Measurements from ENCODE around the gene NDUFB10. TPM values are rescaled to one million over a fixed set of nuclear protein-coding genes. Genes with fewer than 3 reads are reported as not detected.
A peak's percentile ranks its signal among the peaks of the same experiment; 100 is the strongest.

Gene NDUFB10
- total RNA-seq, result 103 TPM
- 129 TPM for polyA plus RNA-seq
- long read RNA-seq, donor 1, transcript NDUFB10-201 (4 exons, 705 nt), result major isoform, 8 of 9 reads
- long read RNA-seq, donor 1, partial matches to known transcripts, result 0 of 9 reads
- long read RNA-seq, donor 1, other reads (novel, unspliced or antisense), result 0 of 9 reads
- long read RNA-seq, donor 2, result 0 reads
- long read RNA-seq, donor 3, transcript NDUFB10-202 (3 exons, 830 nt), result minor isoform, 11 of 7,338 reads
- long read RNA-seq, donor 3, transcript NDUFB10-201 (4 exons, 705 nt), result major isoform, 57 of 7,338 reads
- long read RNA-seq, donor 3, transcript NDUFB10-203 (2 exons, 958 nt), result minor isoform, 5 of 7,338 reads
- long read RNA-seq, donor 3, partial matches to known transcripts, result 3,057 of 7,338 reads
- long read RNA-seq, donor 3, other reads (novel, unspliced or antisense), result 4,203 of 7,338 reads
- long read RNA-seq, donor 4, transcript NDUFB10-202 (3 exons, 830 nt), result minor isoform, 7 of 6,510 reads
- long read RNA-seq, donor 4, transcript NDUFB10-201 (4 exons, 705 nt), result major isoform, 32 of 6,510 reads
- long read RNA-seq, donor 4, partial matches to known transcripts, result 6,279 of 6,510 reads
- long read RNA-seq, donor 4, other reads (novel, unspliced or antisense), result 186 of 6,510 reads
- long read RNA-seq, donor 5, transcript NDUFB10-203 (2 exons, 958 nt), result minor isoform, 11 of 10,505 reads
- long read RNA-seq, donor 5, transcript NDUFB10-201 (4 exons, 705 nt), result major isoform, 62 of 10,505 reads
- long read RNA-seq, donor 5, transcript NDUFB10-202 (3 exons, 830 nt), result minor isoform, 17 of 10,505 reads
- long read RNA-seq, donor 5, partial matches to known transcripts, result 9,808 of 10,505 reads
- long read RNA-seq, donor 5, other reads (novel, unspliced or antisense), result 603 of 10,505 reads
- long read RNA-seq, donor 6, transcript NDUFB10-202 (3 exons, 830 nt), result minor isoform, 8 of 4,795 reads
- long read RNA-seq, donor 6, transcript NDUFB10-201 (4 exons, 705 nt), result major isoform, 43 of 4,795 reads
- long read RNA-seq, donor 6, partial matches to known transcripts, result 3,304 of 4,795 reads
- long read RNA-seq, donor 6, other reads (novel, unspliced or antisense), result 1,435 of 4,795 reads
- long read RNA-seq, donor 7, transcript NDUFB10-201 (4 exons, 705 nt), result major isoform, 41 of 10,155 reads
- long read RNA-seq, donor 7, transcript NDUFB10-202 (3 exons, 830 nt), result minor isoform, 11 of 10,155 reads
- long read RNA-seq, donor 7, partial matches to known transcripts, result 7,941 of 10,155 reads
- long read RNA-seq, donor 7, other reads (novel, unspliced or antisense), result 2,158 of 10,155 reads
- long read RNA-seq, donor 8, transcript NDUFB10-202 (3 exons, 830 nt), result minor isoform, 6 of 2,149 reads
- long read RNA-seq, donor 8, transcript NDUFB10-201 (4 exons, 705 nt), result major isoform, 27 of 2,149 reads
- long read RNA-seq, donor 8, partial matches to known transcripts, result 1,517 of 2,149 reads
- long read RNA-seq, donor 8, other reads (novel, unspliced or antisense), result 596 of 2,149 reads
- long read RNA-seq, donor 9, transcript NDUFB10-201 (4 exons, 705 nt), result major isoform, 30 of 3,909 reads
- long read RNA-seq, donor 9, transcript NDUFB10-202 (3 exons, 830 nt), result minor isoform, 7 of 3,909 reads
- long read RNA-seq, donor 9, partial matches to known transcripts, result 1,162 of 3,909 reads
- long read RNA-seq, donor 9, other reads (novel, unspliced or antisense), result 2,707 of 3,909 reads
- long read RNA-seq, donor 10, transcript NDUFB10-202 (3 exons, 830 nt), result minor isoform, 10 of 4,130 reads
- long read RNA-seq, donor 10, transcript NDUFB10-201 (4 exons, 705 nt), result major isoform, 47 of 4,130 reads
- long read RNA-seq, donor 10, partial matches to known transcripts, result 3,056 of 4,130 reads
- long read RNA-seq, donor 10, other reads (novel, unspliced or antisense), result 1,015 of 4,130 reads

DNA sequence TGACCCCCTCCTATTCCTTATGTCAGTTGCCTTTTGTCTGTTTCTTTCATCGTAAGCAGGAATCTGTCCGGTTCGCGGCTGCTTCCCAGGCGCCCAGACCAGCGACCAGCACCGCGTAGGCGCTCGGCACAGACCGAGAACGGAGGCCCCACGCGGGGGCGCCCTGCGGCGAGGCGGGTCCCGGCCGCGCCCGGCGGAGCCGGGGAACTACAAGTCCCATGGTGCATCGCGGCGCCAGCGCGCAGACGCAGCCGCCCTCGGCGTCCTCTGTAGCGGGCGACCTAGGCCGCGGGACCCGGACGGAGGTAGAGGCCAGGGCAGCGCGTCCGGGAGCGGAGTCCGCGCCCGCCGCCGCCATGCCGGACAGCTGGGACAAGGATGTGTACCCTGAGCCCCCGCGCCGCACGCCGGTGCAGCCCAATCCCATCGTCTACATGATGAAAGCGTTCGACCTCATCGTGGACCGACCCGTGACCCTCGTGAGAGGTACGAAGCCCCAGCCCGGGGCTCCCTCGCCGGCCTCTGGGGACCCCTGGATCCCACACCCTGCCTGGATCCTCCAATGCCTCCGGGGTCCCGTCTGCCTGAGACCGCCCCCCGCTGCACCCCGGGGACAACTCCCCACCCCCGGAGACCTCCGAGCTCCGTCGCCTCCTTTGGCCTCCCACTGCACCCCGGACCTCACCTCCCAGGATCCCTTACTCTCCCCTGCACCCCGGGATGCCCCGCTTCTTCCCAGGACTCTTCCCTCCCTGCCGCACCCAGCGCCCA lies at the start of gene NDUFB10:
Gene NDUFB10 (plus strand): TSS at position 270 of the 771 bp plus-strand sequence. CDS start 87 bp downstream, at position 357.
- under 1% methylated on average over 79 of the region's 79 CpGs for WGBS
- Histone ChIP-seq H3K4me1 (ENCODE audit: control insufficient read depth in 2 of 2, insufficient read depth in 2 of 2, low read length in 2 of 2) (peaks cover 9 to 39% of the 10 kb centered on the region in 2 donors), H3K36me3 (ENCODE audit: control insufficient read depth in 2 of 2, insufficient read depth in 2 of 2, low read length in 1 of 2) (peaks cover 19 to 34% of the 10 kb centered on the region in 2 donors), H3K27ac (ENCODE audit: low read depth in 1 of 2, low read length in 1 of 2) (peak within 1 kb of the TSS; percentile 55 to 77), H3K27me3 (ENCODE audit: control insufficient read depth in 2 of 2, insufficient read depth in 1 of 2, low read length in 1 of 2) (peaks cover 2 to 15% of the 10 kb centered on the region in 2 donors), H3K9me3 (ENCODE audit: control insufficient read depth in 2 of 2, insufficient read depth in 1 of 2, low read length in 1 of 2) (peaks cover 0 to 1% of the 10 kb centered on the region in 2 donors), H3K4me3 (ENCODE audit: low read length in 2 of 2) (peak within 1 kb of the TSS; percentile 87 to 92)
- DNase-seq (ENCODE audit: low read depth in 6 of 9, low spot score in 9 of 9), result peak; percentile 66 to 94 (median 84)

- no peaks in the 10 kb centered on the region for H3K36me3 ChIP-seq (ENCODE audit: control insufficient read depth in 2 of 2, insufficient read depth in 2 of 2, low read length in 1 of 2)
- WGBS, result 89% methylated on average over 18 of the region's 18 CpGs
- peaks cover 10 to 80% of the 10 kb centered on the region in 2 donors for H3K27me3 ChIP-seq (ENCODE audit: control insufficient read depth in 2 of 2, insufficient read depth in 1 of 2, low read length in 1 of 2)
- H3K4me1 ChIP-seq (ENCODE audit: control insufficient read depth in 2 of 2, insufficient read depth in 2 of 2, low read length in 2 of 2), result peaks cover 0 to 2% of the 10 kb centered on the region in 2 donors
- peaks cover 0 to 5% of the 10 kb centered on the region in 2 donors for H3K9me3 ChIP-seq (ENCODE audit: control insufficient read depth in 2 of 2, insufficient read depth in 1 of 2, low read length in 1 of 2)
- no peak overlapping the region for H3K4me3 ChIP-seq (ENCODE audit: low read length in 2 of 2)
- no peak for DNase-seq (ENCODE audit: low read depth in 6 of 9, low spot score in 9 of 9)
- H3K27ac ChIP-seq (ENCODE audit: low read depth in 1 of 2, low read length in 1 of 2), result no peak overlapping the region
These were observed 49.6 kb upstream of the NDUFB10 start for GRCh38 chr16:1909561-1910231.

GRCh38 chr16:1911467-1912214 lies 47.7 kb upstream of the NDUFB10 start:
- H3K27me3 ChIP-seq (ENCODE audit: control insufficient read depth in 2 of 2, insufficient read depth in 1 of 2, low read length in 1 of 2), result peaks cover 23 to 80% of the 10 kb centered on the region in 2 donors
- peaks cover 0 to 5% of the 10 kb centered on the region in 2 donors for H3K9me3 ChIP-seq (ENCODE audit: control insufficient read depth in 2 of 2, insufficient read depth in 1 of 2, low read length in 1 of 2)
- no peak for DNase-seq (ENCODE audit: low read depth in 6 of 9, low spot score in 9 of 9)
- H3K36me3 ChIP-seq (ENCODE audit: control insufficient read depth in 2 of 2, insufficient read depth in 2 of 2, low read length in 1 of 2), result no peaks in the 10 kb centered on the region
- 93% methylated on average over 59 of the region's 59 CpGs for WGBS
- no peak overlapping the region for H3K4me3 ChIP-seq (ENCODE audit: low read length in 2 of 2)
- H3K4me1 ChIP-seq (ENCODE audit: control insufficient read depth in 2 of 2, insufficient read depth in 2 of 2, low read length in 2 of 2), result peaks cover 0 to 2% of the 10 kb centered on the region in 2 donors
- H3K27ac ChIP-seq (ENCODE audit: low read depth in 1 of 2, low read length in 1 of 2), result no peak overlapping the region

DNA sequence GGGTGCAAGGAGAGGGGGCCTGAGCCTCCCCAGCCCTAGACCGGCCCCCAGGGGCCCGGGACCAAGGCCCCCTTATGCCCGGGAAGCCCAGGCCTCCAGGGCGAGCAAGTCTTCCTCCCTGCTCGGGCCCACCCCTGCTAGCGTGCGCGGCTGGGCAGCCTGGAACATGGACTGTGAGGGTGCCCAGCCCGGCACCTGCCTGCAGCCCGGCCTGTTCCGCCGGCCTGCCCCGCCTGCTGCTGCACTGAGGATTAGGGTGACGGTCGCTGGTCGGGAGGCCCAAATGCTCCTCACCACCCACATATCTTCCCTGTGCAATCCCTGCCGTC lies 47.2 kb upstream of the NDUFB10 start:
- peaks cover 28 to 80% of the 10 kb centered on the region in 2 donors for H3K27me3 ChIP-seq (ENCODE audit: control insufficient read depth in 2 of 2, insufficient read depth in 1 of 2, low read length in 1 of 2)
- H3K36me3 ChIP-seq (ENCODE audit: control insufficient read depth in 2 of 2, insufficient read depth in 2 of 2, low read length in 1 of 2), result no peaks in the 10 kb centered on the region
- H3K4me3 ChIP-seq (ENCODE audit: low read length in 2 of 2), result no peak overlapping the region
- peaks cover 0 to under 1% of the 10 kb centered on the region in 2 donors for H3K9me3 ChIP-seq (ENCODE audit: control insufficient read depth in 2 of 2, insufficient read depth in 1 of 2, low read length in 1 of 2)
- H3K27ac ChIP-seq (ENCODE audit: low read depth in 1 of 2, low read length in 1 of 2), result no peak overlapping the region
- DNase-seq (ENCODE audit: low read depth in 6 of 9, low spot score in 9 of 9), result no peak
- WGBS, result 94% methylated on average over 17 of the region's 17 CpGs
- H3K4me1 ChIP-seq (ENCODE audit: control insufficient read depth in 2 of 2, insufficient read depth in 2 of 2, low read length in 2 of 2), result peaks cover 0 to 2% of the 10 kb centered on the region in 2 donors

GRCh38 chr16:1913327-1914083 lies 45.8 kb upstream of the NDUFB10 start:
- 70% methylated on average over 21 of the region's 21 CpGs for WGBS
- H3K4me3 ChIP-seq (ENCODE audit: low read length in 2 of 2), result no peak overlapping the region
- H3K4me1 ChIP-seq (ENCODE audit: control insufficient read depth in 2 of 2, insufficient read depth in 2 of 2, low read length in 2 of 2), result peaks cover 0 to 2% of the 10 kb centered on the region in 2 donors
- H3K36me3 ChIP-seq (ENCODE audit: control insufficient read depth in 2 of 2, insufficient read depth in 2 of 2, low read length in 1 of 2), result no peaks in the 10 kb centered on the region
- H3K9me3 ChIP-seq (ENCODE audit: control insufficient read depth in 2 of 2, insufficient read depth in 1 of 2, low read length in 1 of 2), result no peaks in the 10 kb centered on the region
- H3K27me3 ChIP-seq (ENCODE audit: control insufficient read depth in 2 of 2, insufficient read depth in 1 of 2, low read length in 1 of 2), result peaks cover 37 to 76% of the 10 kb centered on the region in 2 donors
- no peak for DNase-seq (ENCODE audit: low read depth in 6 of 9, low spot score in 9 of 9)
- no peak overlapping the region for H3K27ac ChIP-seq (ENCODE audit: low read depth in 1 of 2, low read length in 1 of 2)

GRCh38 chr16:1914084-1914608 lies 45.2 kb upstream of the NDUFB10 start:
- no peak overlapping the region for H3K27ac ChIP-seq (ENCODE audit: low read depth in 1 of 2, low read length in 1 of 2)
- DNase-seq (ENCODE audit: low read depth in 6 of 9, low spot score in 9 of 9), result no peak
- no peaks in the 10 kb centered on the region for H3K36me3 ChIP-seq (ENCODE audit: control insufficient read depth in 2 of 2, insufficient read depth in 2 of 2, low read length in 1 of 2)
- H3K27me3 ChIP-seq (ENCODE audit: control insufficient read depth in 2 of 2, insufficient read depth in 1 of 2, low read length in 1 of 2), result peaks cover 39 to 76% of the 10 kb centered on the region in 2 donors
- no peak overlapping the region for H3K4me3 ChIP-seq (ENCODE audit: low read length in 2 of 2)
- 52% methylated on average over 15 of the region's 15 CpGs for WGBS
- H3K4me1 ChIP-seq (ENCODE audit: control insufficient read depth in 2 of 2, insufficient read depth in 2 of 2, low read length in 2 of 2), result peaks cover 0 to 2% of the 10 kb centered on the region in 2 donors
- no peaks in the 10 kb centered on the region for H3K9me3 ChIP-seq (ENCODE audit: control insufficient read depth in 2 of 2, insufficient read depth in 1 of 2, low read length in 1 of 2)
